ENCODE measurements around the gene CCDC92.
"Not testable (repeated sequence)": the region's sequence is repeated elsewhere in the genome, so short reads cannot be mapped to it uniquely, and the experiment has no call there.

CCDC92 gene

DNA sequence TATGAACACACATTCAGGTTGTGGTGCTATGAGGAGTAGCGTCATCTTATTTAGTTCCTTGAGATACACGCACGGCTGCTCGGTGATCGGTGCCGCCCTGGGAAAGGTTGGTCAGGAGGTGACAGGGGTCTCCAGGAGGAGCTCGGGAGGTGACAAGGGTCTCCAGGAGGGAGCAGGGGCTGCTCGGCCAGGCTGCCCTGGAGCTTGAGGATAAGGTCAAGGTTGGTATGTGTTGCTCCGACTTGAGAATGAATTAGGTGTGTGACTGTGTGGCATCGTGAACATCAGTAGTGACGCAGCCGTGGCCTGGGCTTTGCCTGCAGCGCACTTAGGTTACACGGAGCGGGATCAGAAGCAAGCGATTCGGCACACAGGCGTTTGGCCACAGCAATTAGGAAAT is 36.2 kb downstream of the CCDC92 start:
- DNase-seq = no peak

DNA sequence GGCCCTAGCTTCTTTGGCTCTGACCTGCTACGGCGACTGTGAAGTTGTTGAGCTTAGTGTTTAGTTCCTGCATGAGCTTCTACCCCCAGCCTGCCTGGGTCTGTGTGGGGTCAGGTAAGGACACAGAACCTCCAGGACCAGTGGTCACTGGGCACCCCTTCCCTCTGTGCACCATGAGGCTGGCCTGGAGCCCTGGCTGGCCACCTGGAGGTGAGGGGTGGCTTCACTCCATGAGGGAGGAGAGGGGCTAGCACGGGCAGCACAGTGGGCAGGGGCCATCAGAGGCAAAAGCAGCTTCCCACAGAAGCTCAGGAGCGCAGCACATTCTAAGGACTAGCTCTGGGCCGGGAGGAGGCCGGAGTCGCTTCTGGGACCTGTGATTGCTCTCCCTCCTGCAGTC is 36.7 kb downstream of the CCDC92 start:
- DNase-seq = no peak

DNA sequence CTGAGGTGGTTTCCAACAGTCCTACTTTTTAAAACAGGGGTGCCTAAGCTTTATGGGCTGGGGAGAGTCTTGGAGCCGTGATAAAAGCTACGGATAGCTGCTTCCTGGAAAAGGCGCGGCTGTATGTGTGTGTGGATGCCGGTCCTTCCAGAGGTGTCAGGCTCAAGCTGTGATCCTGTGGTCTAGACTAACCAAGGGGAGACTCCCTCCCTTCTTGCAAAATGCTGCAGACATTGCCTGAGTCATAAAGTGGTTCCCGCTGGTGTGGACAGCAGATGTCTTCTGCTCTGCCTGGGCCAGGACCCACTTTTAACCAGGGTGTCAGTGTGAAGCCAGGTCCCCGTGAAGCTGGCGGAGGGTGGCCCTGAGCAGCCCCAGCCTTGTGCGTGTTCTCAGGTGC is 37.8 kb downstream of the CCDC92 start:
- peak; percentile 54 for DNase-seq

GRCh38 chr12:123934016-123934620 is 38.5 kb downstream of the CCDC92 start:
- no peak for DNase-seq

- DNase-seq = no peak
Measured at GRCh38 chr12:123933214-123933613, 39.4 kb downstream of the CCDC92 start.

DNA sequence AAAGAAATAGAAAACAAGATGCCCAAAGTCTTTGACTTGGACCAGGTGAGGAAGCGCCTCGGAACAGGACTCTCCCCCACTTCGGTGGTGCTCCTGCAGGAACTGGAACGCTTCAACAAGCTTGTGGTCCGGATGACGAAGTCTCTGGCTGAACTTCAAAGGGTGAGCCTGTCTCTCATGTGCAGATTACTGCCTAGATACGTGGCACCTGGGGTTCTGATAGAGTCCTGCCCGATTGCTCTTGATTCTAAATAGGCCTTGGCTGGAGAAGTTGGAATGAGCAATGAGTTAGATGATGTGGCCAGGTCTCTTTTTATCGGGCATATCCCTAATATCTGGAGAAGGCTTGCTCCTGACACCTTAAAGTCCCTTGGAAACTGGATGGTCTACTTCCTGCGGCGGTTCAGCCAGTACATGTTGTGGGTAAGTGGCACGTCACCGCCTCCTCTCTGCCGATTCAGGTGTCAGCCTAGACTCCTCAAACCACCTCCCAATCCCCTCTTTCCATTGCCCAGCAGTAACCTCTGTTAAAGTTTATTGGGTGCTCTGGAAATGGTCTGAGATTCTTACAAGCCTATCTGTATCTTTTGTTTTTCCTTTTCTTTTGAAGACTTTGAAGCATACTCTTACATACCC is 40.8 kb downstream of the CCDC92 start:
- DNase-seq = no peak

DNA sequence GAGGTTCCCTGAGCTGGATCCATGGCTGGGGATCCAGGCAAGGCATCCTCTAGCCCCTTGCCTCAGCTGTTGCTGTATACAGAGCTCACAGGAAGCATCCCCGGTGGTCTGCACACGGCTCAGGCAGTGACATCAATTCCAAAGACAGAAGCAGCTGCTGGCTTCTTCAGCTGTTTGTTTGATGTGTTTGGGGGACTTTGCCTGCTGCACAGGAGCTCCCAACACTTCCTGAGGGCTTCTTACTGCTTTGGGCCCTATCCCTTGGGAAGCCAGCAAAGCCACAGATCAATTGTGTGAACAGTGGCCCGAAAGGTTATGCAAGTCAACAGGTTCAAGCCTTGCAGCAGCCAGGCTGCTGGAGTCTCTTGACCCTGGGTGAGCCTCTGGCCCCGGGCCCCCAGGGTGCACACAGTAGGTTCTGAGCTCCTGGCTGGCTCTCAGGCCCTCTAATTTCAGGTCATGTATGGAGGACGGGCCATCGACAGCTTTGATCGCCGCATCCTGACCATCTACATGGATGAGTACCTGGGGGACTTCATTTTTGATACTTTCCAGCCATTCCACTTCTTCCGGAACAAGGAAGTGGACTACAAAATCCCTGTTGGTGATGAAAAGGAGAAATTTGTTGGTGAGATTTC is 42.6 kb downstream of the CCDC92 start:
- DNase-seq = no peak

DNA sequence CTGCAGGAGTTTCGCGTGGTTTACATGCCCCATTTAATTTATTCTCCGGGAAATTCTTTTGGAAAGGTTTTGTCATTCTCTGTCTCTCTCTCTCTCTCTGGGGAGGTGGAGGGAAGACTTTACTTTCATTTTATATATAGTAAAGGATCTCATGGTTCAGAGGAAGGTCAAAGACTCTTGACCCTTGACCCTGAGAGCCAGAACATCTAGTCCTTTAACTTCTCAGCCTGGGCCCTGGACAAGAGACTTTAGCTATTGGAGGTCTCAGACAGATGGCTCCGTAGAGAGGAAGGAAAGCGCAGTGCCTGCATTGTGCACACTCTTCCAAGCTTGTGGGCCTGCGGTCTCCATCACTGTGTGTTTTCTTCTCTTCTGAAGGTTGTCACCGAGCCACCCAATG is 43.7 kb downstream of the CCDC92 start:
- no peak for DNase-seq

DNA sequence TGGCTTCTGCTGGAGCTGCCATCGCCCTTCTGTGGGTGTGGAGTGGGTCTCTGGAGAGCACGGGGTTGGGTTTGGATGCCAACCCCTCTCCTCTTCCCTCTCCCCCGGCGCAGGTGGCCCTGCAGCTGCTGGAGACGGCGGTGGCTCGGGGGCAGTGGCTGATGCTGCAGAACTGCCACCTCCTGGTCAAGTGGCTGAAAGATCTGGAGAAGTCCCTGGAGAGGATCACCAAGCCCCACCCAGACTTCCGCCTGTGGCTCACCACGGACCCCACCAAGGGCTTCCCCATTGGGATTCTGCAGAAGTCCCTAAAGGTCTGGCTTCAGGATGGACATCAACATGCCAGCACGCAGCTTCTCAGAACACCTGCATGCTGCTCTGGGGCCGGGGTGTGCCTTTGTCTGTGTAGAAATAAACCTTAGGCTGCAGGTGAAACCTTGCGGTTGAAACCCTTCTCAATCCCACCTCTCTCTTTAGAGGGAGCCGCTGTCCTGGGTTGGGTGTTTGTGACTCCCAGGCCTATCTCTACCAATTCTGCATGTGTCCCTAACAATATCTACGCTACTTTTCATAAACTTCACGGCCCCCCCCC is 44.3 kb downstream of the CCDC92 start:
- no peak for DNase-seq

GRCh38 chr12:123924539-123924938 is 48.1 kb downstream of the CCDC92 start:
- DNase-seq = no peak

GRCh38 chr12:123923927-123924326 is 48.7 kb downstream of the CCDC92 start:
- no peak for DNase-seq

GRCh38 chr12:123923038-123923437 is 49.6 kb downstream of the CCDC92 start:
- no peak for DNase-seq

GRCh38 chr12:123919980-123920360 is 52.7 kb downstream of the CCDC92 start:
- no peak for DNase-seq

DNA sequence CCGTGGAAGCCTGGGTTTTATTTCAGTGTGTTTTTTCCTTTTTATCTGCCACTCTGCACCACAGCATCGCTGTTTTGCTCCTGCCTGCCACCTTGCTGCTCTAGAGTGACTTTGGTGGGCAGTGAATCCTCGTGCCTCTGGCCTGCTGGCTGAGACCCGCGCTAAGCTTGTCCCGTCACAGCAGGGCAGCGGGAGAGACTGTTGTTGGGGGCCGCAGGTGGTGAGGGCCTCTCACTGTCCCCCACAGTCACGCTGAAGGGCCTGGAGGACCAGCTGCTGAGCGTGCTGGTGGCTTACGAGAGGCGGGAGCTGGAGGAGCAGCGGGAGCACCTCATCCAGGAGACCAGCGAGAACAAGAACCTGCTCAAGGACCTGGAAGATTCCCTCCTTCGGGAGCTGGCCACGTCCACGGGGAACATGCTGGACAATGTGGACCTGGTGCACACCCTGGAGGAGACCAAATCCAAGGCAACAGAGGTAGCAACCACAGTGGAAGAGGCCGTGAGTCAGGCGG is 55.2 kb downstream of the CCDC92 start:
- no peak for DNase-seq

DNA sequence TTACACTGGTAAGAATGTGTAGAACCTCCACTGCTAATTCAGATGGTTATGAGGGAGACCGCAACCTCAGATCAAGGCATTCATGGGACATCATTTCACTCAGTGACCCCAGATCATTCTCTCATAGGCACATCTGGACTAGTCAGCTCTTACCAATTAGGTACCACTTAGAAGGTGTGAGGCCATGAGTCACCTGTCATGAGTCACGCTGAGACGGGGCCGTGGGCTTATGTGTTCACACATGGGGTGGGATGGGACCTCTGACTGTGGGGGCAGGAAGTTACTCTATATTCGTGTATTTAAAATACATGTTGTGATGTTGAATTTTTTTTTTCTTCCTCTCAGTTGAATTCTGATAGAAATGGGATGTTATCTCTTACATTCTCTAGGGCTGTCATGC is 55.9 kb downstream of the CCDC92 start:
- DNase-seq = peak; percentile 59

GRCh38 chr12:123914726-123915333 is 57.8 kb downstream of the CCDC92 start:
- DNase-seq = no peak

DNA sequence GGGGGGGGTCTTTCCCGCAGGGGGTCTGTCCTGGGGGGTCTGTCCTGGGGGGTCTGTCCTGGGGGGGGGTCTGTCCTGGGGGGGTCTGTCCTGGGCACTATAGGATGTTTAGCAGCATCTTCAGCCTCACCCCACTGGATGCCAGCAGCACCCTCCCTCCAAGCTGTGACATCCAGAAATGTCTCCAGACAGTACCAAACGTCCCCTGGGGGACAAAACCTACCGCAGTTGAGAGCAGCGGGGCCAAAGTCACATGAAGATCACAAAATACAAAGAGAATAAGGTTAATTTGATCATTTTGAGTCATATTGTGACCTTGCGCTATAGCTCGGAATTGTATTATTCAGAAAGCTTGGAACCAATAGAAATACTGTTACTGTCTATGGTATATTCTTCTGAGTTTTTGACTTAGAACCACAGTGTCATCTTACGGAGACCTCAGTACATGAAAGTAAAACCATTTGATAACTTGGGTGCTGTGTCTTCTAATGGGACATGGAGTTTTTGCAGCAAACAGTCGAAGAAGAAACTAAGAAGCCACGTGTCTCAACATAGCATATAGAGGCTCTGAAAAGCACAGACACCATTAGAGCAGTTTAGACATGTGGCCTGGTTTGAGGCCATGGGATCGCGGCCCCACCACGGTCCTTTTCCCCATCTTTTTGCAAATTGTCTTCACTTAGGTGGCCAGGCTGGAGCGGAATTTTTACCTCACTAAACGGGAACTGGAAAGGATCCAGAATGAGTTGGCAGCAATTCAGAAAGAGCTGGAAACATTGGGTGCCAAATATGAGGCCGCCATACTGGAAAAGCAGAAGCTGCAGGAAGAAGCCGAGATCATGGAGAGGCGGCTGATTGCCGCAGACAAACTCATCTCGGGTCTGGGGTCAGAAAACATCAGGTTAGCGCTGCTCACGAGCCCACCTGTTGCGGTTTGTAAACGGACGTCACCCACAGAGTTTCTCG is 59.9 kb downstream of the CCDC92 start:
- DNase-seq = peak; percentile 16

GRCh38 chr12:123911672-123912409 is 60.8 kb downstream of the CCDC92 start:
- not testable (repeated sequence) for DNase-seq

GRCh38 chr12:123910761-123911193 is 61.9 kb downstream of the CCDC92 start:
- no peak for DNase-seq

DNA sequence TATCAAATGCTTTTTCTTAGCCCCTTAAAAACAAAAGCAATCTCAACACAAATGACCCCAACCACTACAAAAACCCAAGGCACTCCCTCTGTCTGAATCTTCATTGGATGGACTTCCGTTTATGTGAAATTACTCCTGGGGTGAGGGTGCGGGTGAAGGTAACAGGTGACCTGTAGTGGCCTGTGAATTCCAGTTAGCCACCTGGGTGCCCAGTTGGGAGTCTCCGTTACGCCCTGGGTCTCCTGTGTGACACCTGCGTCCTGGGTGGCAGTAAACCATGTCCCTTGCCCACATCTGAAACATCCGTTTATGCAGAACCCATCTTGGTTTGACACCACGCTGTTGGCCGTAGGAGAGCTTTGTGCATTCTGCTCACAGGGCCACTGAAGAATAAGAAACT is 62.6 kb downstream of the CCDC92 start:
- DNase-seq = no peak
